Spleen (tissue), 11 donors: Measurements from ENCODE around the gene CBLL2. TPM values are rescaled to one million over a fixed set of nuclear protein-coding genes. Genes with fewer than 3 reads are reported as not detected.

Experiments
- DNase-seq: peaks from one replicate; pipeline ENCODE4 v3.0.0-alpha.2; 2020
- H3K27ac ChIP-seq, 8 donors: fragments of 200-600 bp; sonication (generic) in 7 of 8; 1 replicate in 4 of 8; 2 replicates in 4 of 8; pipeline versions ENCODE4 v1.5.0 to v1.8.0; 2016 to 2021; ENCODE audit warnings: inconsistent platforms in 4 of 8, mild to moderate bottlenecking in 4 of 8, moderate library complexity in 1 of 8
- H3K27me3 ChIP-seq, 7 donors: fragments of 200-600 bp; sonication (generic) in 6 of 7; replicated peaks in 1 of 7; 1 replicate in 4 of 7; 2 replicates in 3 of 7; pipeline versions ENCODE4 v1.5.0 to v1.8.0; 2016 to 2021; ENCODE audit warnings: inconsistent platforms in 3 of 7, mild to moderate bottlenecking in 1 of 7
- H3K36me3 ChIP-seq, 6 donors: fragments of 200-600 bp; sonication (generic) in 5 of 6; 1 replicate in 4 of 6; 2 replicates in 2 of 6; pipeline versions ENCODE4 v1.5.0 to v1.8.0; 2016 to 2021; ENCODE audit warnings: inconsistent platforms in 2 of 6
- H3K4me1 ChIP-seq, 6 donors: fragments of 200-600 bp; sonication (generic) in 5 of 6; 1 replicate in 3 of 6; 2 replicates in 3 of 6; pipeline versions ENCODE4 v1.5.0 to v1.8.0; 2016 to 2021; ENCODE audit warnings: inconsistent platforms in 3 of 6
- H3K4me3 ChIP-seq, 8 donors: fragments of 200-600 bp; sonication (generic) in 7 of 8; 1 replicate in 4 of 8; 2 replicates in 4 of 8; pipeline versions ENCODE4 v1.5.0 to v1.8.0; 2016 to 2021; ENCODE audit warnings: inconsistent platforms in 4 of 8, mild to moderate bottlenecking in 4 of 8, moderate library complexity in 2 of 8
- H3K9me3 ChIP-seq, 8 donors: fragments of 200-600 bp; sonication (generic) in 7 of 8; 1 replicate in 4 of 8; 2 replicates in 4 of 8; pipeline versions ENCODE4 v1.5.0 to v1.8.0; 2016 to 2021; ENCODE audit warnings: inconsistent platforms in 4 of 8
- CTCF ChIP-seq, 11 experiments: fragments of 200-600 bp in 7 of 11; fragments of 450-650 bp in 4 of 11; sonication (generic) in 4 of 11; IDR thresholded peaks in 8 of 11; conservative IDR thresholded peaks in 3 of 11; 1 replicate in 7 of 11; 2 replicates in 4 of 11; pipeline versions ENCODE4 v1.4.0 to v1.8.0; 2016 to 2021; ENCODE audit warnings: antibody characterized with exemption in 11 of 11, inconsistent platforms in 4 of 11, mild to moderate bottlenecking in 1 of 11
- POLR2A ChIP-seq, 3 donors: fragments of 450-650 bp; IDR thresholded peaks; one replicate each; pipeline ENCODE4 v1.5.1; 2017; ENCODE audit warnings: antibody characterized with exemption in 3 of 3, mild to moderate bottlenecking in 1 of 3
- POLR2AphosphoS5 ChIP-seq, 3 donors: sonication (generic); formaldehyde crosslinking; IDR thresholded peaks; one replicate each; pipeline ENCODE4 v1.5.1; 2017; ENCODE audit warnings: antibody characterized with exemption in 3 of 3
- WGBS, 5 donors: extraction: QIAGEN DNeasy Blood & Tissue Kit in 3 of 5; methylation state at CpG; one replicate each; pipeline versions ENCODE4 v1.1.5 to v1.1.7; 2013 to 2018; 5-methylcytosine and 5-hydroxymethylcytosine counted together
- intact Hi-C: fragments of 100-400 bp; cut with DNase I; formaldehyde crosslinking; loops from one replicate; pipeline ENCODE4 v1.15.0; 2023; ENCODE audit warnings: low total_unique reads
- polyA plus RNA-seq, 3 donors: library from polyadenylated mRNA; stranded (reverse); fragments of 200-250 nt; gene quantifications; one replicate each; pipeline ENCODE4 v1.2.1, GENCODE V29; 2013
- total RNA-seq, 7 donors: library from RNA; depleted of rRNA in 3 of 7; stranded (reverse); fragments of >200 nt in 3 of 7; fragmentation: NEBNext Ultra II Directional in 4 of 7; extraction: Animal tissue kit (Norgen Biotek cat#: 25700) in 4 of 7; gene quantifications; one replicate each; pipeline versions ENCODE4 v1.1.0 to v1.2.1, GENCODE V29; 2016 to 2021
- donor health status: healthy with polysubstance abuse.
- donor health status: DM: no; HTN: no; CAD: no; lungs with moderate emphysema.
- donor health status: DM: no; HTN: no; CAD: no.
- donor health status: Bipolar disorder and iron deficiency.
- donor health status: healthy.
- donor health status: DM: no; HTN: no; CAD: no.
- donor health status: DM: yes; HTN: yes; CAD: no.

Gene CBLL2
- total and polyA plus RNA-seq, 10 donors: not detected

- no peak overlapping the region for H3K27ac ChIP-seq
- H3K4me1 ChIP-seq: no peaks in the 10 kb centered on the region
- no peak overlapping the region for H3K4me3 ChIP-seq
- no peak for TF ChIP-seq CTCF (IDR thresholded peaks at IDR 0.05 in 8 of 11, conservative IDR thresholded peaks at IDR 0.05 in 3 of 11)
- peaks cover 0 to 5% (median 0%) of the 10 kb centered on the region in 7 donors for H3K27me3 ChIP-seq
- DNase-seq: no peak
- H3K9me3 ChIP-seq: no peaks in the 10 kb centered on the region
- no peaks in the 10 kb centered on the region for H3K36me3 ChIP-seq
- intact Hi-C loops: no loop called here
- 0 to 12% (median 3%) methylated on average over 2 of the region's 2 CpGs for WGBS, 5 donors
Measured at GRCh38 chrX:22300130-22300529, 27.4 kb downstream of the CBLL2 start.

GRCh38 chrX:22310779-22311178 is 38.1 kb downstream of the CBLL2 start:
- no peak overlapping the region for H3K4me3 ChIP-seq
- WGBS, 5 donors: 46 to 79% (median 67%) methylated on average over 3 of the region's 3 CpGs
- no peak for DNase-seq
- H3K27ac ChIP-seq: no peak overlapping the region
- peaks cover 0 to 6% (median 0%) of the 10 kb centered on the region in 7 donors for H3K27me3 ChIP-seq
- TF ChIP-seq POLR2A (IDR thresholded peaks at IDR 0.05) (no peak), CTCF (IDR thresholded peaks at IDR 0.05 in 8 of 11, conservative IDR thresholded peaks at IDR 0.05 in 3 of 11) (no peak), POLR2AphosphoS5 (IDR thresholded peaks at IDR 0.05) (no peak)
- intact Hi-C loops: no loop called here
- no peaks in the 10 kb centered on the region for H3K4me1 ChIP-seq
- H3K36me3 ChIP-seq: no peaks in the 10 kb centered on the region
- no peaks in the 10 kb centered on the region for H3K9me3 ChIP-seq

- no peaks in the 10 kb centered on the region for H3K9me3 ChIP-seq
- no peak overlapping the region for H3K27ac ChIP-seq
- intact Hi-C loops: no loop called here
- DNase-seq: no peak
- H3K4me3 ChIP-seq: no peak overlapping the region
- H3K36me3 ChIP-seq: no peaks in the 10 kb centered on the region
- 53 to 79% (median 70%) methylated on average over 3 of the region's 3 CpGs for WGBS, 5 donors
- H3K27me3 ChIP-seq: peaks cover 0 to 12% (median 0%) of the 10 kb centered on the region in 7 donors
- no peaks in the 10 kb centered on the region for H3K4me1 ChIP-seq
- TF ChIP-seq POLR2A (IDR thresholded peaks at IDR 0.05): no peak
- no peak for TF ChIP-seq CTCF (IDR thresholded peaks at IDR 0.05 in 8 of 11, conservative IDR thresholded peaks at IDR 0.05 in 3 of 11)
- no peak for TF ChIP-seq POLR2AphosphoS5 (IDR thresholded peaks at IDR 0.05)
Measured at GRCh38 chrX:22313766-22314165, 41.1 kb downstream of the CBLL2 start.

- Histone ChIP-seq H3K27me3 (peaks cover 0 to 12% (median 0%) of the 10 kb centered on the region in 7 donors), H3K27ac (no peak overlapping the region), H3K36me3 (no peaks in the 10 kb centered on the region), H3K9me3 (no peaks in the 10 kb centered on the region), H3K4me3 (no peak overlapping the region), H3K4me1 (no peaks in the 10 kb centered on the region)
- intact Hi-C loops: no loop called here
- WGBS, 5 donors: 66 to 86% (median 77%) methylated on average over 5 of the region's 5 CpGs
- DNase-seq: no peak
- no peak for TF ChIP-seq POLR2A (IDR thresholded peaks at IDR 0.05)
- no peak for TF ChIP-seq CTCF (IDR thresholded peaks at IDR 0.05 in 8 of 11, conservative IDR thresholded peaks at IDR 0.05 in 3 of 11)
- TF ChIP-seq POLR2AphosphoS5 (IDR thresholded peaks at IDR 0.05): no peak
Measured at GRCh38 chrX:22314211-22314610, 41.5 kb downstream of the CBLL2 start.
